ENCODE measurements around the gene AGAP1.

GRCh38 chr2:235806986-235807750 is 313.3 kb downstream of the AGAP1 start:
- TF ChIP-seq, protein P1, sequence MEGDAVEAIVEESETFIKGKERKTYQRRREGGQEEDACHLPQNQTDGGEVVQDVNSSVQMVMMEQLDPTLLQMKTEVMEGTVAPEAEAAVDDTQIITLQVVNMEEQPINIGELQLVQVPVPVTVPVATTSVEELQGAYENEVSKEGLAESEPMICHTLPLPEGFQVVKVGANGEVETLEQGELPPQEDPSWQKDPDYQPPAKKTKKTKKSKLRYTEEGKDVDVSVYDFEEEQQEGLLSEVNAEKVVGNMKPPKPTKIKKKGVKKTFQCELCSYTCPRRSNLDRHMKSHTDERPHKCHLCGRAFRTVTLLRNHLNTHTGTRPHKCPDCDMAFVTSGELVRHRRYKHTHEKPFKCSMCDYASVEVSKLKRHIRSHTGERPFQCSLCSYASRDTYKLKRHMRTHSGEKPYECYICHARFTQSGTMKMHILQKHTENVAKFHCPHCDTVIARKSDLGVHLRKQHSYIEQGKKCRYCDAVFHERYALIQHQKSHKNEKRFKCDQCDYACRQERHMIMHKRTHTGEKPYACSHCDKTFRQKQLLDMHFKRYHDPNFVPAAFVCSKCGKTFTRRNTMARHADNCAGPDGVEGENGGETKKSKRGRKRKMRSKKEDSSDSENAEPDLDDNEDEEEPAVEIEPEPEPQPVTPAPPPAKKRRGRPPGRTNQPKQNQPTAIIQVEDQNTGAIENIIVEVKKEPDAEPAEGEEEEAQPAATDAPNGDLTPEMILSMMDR (IDR thresholded peaks at IDR 0.05), result no peak
- TF ChIP-seq POLR2A (IDR thresholded peaks at IDR 0.05), result no peak
